GM18498 (cell line): Measurements from ENCODE around the gene EFCAB6.

Experiments used
- ATAC-seq: cut with Tn5 transposase; IDR thresholded peaks from one replicate; pipeline ENCODE4 v1.9.1; 2021; ENCODE audit warnings: mild to moderate bottlenecking, moderate library complexity; ENCODE audit not compliant: unreplicated experiment

EFCAB6 gene

GRCh38 chr22:43592476-43592875 lies 219.6 kb downstream of the EFCAB6 start:
- ATAC-seq, result no peak

- no peak for ATAC-seq
Measured at GRCh38 chr22:43591380-43591779, 220.7 kb downstream of the EFCAB6 start.

GRCh38 chr22:43587574-43587973 lies 224.5 kb downstream of the EFCAB6 start:
- ATAC-seq, result no peak

GRCh38 chr22:43583501-43583900 lies 228.6 kb downstream of the EFCAB6 start:
- ATAC-seq, result no peak

- ATAC-seq, result no peak
Measured at GRCh38 chr22:43582394-43582793, 229.7 kb downstream of the EFCAB6 start.

- ATAC-seq, result no peak
Measured at GRCh38 chr22:43580271-43580750, 231.8 kb downstream of the EFCAB6 start.

- no peak for ATAC-seq
Measured at GRCh38 chr22:43574738-43575137, 237.4 kb downstream of the EFCAB6 start.

GRCh38 chr22:43572710-43573109 lies 239.4 kb downstream of the EFCAB6 start:
- ATAC-seq, result no peak

GRCh38 chr22:43571181-43571580 lies 240.9 kb downstream of the EFCAB6 start:
- ATAC-seq, result no peak

- no peak for ATAC-seq
Measured at GRCh38 chr22:43570531-43571165, 241.5 kb downstream of the EFCAB6 start.

- ATAC-seq, result no peak
Measured at GRCh38 chr22:43569111-43569510, 243.0 kb downstream of the EFCAB6 start.

GRCh38 chr22:43567691-43568324 lies 244.3 kb downstream of the EFCAB6 start:
- ATAC-seq, result no peak

GRCh38 chr22:43566561-43567332 lies 245.4 kb downstream of the EFCAB6 start:
- ATAC-seq, result no peak

- ATAC-seq, result no peak
Measured at GRCh38 chr22:43566021-43566420, 246.1 kb downstream of the EFCAB6 start.

- ATAC-seq, result no peak
Measured at GRCh38 chr22:43564859-43565258, 247.2 kb downstream of the EFCAB6 start.

- no peak for ATAC-seq
Measured at GRCh38 chr22:43563571-43563970, 248.5 kb downstream of the EFCAB6 start.

- no peak for ATAC-seq
Measured at GRCh38 chr22:43562843-43563242, 249.3 kb downstream of the EFCAB6 start.

- no peak for ATAC-seq
Measured at GRCh38 chr22:43561415-43562178, 250.5 kb downstream of the EFCAB6 start.

GRCh38 chr22:43560651-43561050 lies 251.5 kb downstream of the EFCAB6 start:
- no peak for ATAC-seq

- no peak for ATAC-seq
Measured at GRCh38 chr22:43555561-43556515, 256.3 kb downstream of the EFCAB6 start.
